ENCODE data around the gene RWDD3.

The RWDD3 gene

DNA sequence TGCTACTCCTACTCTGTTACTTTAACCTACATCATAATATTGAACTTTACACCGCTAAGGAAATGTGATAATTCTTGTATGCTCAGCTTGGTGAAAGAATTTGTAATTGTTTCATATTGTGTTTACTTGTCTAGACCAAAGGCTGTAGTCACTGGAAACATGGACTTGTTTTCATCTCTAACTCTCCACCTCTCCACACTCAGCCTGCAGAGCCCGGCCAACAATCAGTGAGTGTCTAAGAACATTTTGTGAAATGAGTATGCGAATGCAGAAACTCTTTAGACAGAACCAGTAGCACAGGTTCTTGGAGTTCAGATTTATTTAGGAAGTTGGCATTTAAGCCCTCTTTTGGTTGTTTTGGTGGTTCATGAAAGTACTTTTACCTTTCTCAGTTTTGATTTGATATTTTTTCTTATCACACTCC, 3.2 kb upstream of the RWDD3 start:
- no peak for DNase-seq

DNA sequence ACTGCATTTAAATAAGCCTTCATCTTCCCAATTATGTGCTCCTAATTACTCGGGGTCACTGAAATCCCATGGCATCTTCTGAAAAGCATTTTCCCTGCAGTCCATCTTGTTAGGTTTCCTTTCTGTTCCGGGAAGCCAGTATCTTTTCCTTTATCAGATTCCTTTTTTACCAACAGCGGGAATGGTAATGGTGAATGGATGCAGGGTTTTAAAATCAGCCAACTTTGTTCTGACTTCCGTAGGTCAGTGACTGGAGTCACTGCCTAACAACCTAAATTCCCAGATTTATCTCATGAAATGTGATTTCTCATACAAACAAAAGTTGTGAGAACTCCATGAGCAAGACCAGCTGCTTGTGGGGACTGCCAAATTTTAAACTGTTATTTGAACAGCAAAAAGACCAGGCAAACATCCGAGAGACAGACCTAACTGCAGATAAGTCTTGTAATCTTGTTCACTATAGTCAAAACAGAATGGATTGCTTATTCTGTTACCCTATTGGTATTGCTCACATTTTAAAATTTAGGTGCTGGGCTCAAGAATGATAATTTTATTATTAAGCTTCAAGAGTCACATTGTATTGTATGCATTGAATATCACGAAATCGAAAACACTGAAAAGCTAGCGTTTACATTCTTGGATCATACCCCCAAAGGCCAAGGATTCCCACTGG, 1.2 kb upstream of the RWDD3 start:
- DNase-seq, result no peak

DNA sequence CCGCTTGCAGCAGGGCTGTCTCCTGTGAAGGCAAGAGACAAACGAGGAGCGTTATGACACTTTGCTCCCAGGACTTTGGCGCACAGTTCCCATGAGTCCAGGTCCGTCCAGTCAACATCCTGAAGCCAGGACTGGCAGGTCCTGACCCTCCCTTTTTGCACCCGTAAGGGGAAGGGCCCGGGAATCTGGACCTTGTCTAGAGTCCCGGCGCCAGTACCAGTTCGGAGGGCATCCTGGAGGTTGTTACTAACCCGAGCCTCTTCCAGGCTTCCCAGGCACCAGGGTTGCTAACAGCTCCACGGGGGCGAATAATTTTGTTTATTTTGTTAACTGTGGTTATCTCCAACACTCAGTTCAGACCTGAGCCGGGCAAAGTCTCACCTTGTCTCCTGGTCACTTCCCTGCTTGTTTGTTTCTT, 682 bp upstream of the RWDD3 start:
- no peak for DNase-seq

DNA sequence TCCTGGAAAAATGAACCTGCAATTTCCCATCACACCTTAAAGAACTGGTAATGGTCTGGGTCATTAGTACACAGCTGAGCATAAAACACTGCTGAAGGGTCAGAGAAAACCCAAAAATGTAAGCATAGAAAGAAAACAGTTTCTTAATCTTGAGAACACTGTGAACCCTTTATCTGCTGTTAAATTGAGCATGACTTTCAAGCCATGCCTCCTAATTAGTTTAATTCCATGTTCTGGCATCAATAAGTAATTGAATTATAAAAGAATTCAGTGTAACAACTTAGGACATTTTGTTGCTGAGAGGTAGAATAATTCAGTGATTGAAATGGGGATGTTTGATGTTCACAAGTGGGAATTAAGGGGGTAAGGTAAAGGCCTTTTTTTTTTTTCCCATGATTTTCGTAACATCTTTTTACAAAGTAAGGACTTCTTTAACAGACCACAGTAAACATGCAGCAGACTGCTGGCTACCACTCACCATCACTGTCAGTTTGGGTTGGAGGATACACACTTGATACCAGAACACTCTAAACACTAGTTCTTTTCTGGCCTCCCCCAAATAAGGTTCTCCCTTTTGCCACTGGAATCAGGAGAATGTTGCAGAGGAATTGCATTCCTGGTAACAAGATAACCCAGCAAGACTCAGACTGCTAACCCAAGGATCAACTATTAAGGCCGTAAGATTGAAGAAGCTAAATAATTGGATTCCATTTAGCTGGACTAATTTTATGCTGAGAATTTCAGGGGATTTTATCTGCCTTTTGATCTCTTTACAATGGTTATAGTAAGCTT, 3.0 kb downstream of the RWDD3 start:
- no peak for DNase-seq

DNA sequence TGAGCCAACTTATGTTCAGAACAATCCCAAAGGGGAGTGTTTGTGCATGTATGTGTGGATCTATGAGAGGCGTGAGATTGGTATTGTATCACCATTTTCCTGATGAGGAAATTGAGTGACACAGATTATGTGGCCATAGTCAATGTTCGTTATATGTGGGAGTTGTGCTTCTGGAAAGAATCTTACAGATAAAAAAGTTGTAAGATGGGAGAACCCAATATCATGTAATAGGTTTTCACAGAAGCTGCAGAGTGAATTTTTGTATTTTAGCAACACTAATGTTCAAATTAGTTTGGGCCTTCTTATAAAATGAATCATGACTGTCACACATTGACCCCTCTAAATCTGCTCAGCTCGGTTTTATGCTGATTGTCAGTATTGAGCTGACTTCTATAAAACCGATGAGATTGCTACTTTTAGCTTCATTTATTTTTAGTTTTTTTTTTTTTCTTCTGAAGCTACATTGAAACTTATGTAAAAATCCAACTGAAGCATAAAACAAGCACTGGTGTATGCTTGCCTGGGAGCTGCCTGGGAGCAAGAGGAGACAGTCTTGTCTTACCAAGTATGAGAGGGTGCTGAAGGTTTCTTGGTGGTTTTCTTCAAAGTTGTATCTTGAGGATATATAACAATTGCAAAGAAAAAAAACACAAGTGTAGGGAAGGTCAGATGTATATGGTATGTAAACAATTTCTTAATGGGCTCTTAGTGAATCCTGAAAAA, 4.1 kb downstream of the RWDD3 start:
- DNase-seq, result no peak

DNA sequence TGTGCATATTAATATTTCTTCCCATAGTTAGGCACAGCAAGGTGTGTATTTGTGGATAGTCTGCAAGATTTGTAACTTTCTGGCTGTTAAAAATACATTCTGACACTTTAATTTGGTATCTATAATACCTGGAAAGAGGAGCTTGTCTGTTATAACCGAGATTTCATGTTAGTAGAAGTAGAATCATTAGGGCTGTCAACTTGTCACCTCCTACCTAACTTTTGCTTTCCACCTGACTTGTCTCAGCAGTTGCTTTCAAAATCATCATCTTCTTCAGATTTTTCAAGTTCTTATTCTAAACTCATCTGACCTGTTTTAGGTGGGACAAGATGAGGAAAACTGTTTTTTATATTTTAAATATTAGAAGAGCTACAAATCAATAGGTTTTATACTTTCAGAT, 11.0 kb downstream of the RWDD3 start:
- DNase-seq, result no peak

DNA sequence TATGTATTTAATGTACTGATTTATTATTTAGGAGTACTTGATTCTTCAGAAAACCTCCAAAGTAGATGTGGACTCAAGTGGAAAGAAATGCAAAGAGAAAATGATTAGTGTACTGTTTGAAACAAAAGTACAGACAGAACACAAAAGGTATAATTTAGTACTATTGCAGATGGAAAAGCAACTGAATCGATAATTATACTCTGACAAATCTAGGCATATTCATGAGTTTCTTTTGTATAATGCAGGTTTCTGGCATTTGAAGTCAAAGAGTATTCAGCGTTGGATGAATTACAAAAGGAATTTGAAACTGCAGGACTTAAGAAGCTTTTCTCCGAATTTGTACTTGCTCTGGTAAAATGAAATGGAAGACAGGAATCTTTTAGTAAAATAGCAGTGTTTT, 12.5 kb downstream of the RWDD3 start:
- DNase-seq, result no peak

DNA sequence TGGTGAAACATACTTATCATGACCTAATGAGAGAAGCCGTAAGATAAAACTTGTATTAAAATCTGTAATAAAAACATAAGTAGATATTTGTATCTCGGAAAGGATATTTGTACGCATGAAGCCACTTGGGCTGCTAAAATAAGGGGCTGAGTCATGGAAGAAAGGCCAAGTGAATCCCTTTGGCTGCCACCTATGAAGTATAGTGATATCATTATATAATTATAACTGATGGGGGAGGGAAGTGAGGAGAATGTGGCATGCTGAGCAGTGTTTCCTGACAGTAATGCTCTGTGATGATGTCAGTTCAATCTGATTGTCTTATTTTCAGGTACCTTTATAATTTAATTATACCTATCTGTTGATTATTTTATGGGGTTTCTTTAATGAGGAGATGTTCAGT, 13.6 kb downstream of the RWDD3 start:
- no peak for DNase-seq

DNA sequence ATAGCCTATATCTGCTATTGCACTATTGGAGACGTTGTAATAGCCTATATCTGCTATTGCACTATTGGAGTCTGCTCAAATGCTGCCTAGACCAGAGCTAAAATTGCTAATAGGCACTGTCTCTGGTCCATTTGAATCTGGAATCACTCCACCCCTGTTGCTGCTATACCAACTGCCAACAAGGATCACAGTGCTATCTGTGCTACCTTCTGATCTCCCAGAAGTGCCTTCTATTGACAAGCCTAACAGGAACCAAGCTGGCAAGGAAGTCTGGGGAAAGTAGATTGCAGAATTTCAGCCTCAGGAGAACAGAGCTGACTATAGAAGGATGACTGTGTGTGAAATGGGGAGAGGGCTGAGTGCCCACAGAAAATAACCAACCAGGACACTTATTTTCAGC, 15.9 kb downstream of the RWDD3 start:
- no peak for DNase-seq

DNA sequence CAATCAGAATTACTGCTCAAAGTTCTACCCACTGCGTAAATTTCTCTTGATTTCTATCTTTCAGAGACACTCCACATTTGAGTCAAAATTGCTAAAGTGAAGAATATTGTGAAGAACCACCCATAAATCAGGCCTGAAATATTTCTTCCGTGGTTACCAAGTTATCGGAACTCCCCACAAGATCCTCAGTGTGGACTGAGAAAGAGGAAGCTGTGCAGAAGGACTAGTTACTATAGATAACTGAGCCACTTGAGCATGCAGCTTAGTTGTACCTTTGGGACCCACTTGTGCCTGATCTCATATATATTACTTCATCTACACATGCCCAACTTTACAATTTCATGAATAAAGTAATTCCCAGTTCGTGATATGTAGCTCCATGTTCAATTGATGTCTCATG, 18.4 kb downstream of the RWDD3 start:
- DNase-seq, result peak; percentile 88

DNA sequence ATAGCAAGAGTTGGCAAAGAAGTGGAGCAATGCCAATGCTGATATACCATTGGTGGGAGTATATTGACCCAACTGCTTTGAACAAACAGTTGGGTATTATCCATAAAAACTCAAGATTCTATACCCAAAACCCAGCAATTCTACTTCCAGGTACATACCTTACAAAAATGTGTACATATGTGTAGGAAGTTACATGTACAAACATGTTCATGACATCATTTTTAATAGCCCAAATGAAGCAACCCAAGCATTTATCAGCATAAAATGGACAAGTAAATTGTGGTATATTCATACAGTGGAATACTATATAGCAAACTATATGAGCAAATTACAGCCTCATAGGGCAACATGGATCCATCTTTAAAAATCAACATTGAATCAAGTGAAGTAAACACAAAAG, 20.9 kb downstream of the RWDD3 start:
- DNase-seq, result no peak

DNA sequence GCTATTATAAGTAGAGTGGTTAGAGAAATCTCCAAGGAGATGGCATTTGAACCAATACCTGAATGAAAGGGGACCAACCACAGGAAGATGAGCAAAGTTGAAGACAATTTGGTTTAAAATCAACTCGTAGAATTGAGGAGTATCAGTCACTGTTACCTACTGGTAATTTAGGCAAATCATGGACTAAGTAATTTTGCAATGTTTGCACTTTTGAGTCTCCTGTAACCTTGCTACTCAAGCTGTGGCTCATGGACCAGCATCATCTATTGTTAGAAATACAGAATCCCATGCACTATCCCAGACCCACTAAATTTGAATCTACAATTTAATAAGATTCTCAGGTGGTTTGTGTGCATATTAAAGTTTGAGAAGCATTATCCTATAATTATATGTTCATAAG, 21.8 kb downstream of the RWDD3 start:
- DNase-seq, result no peak

DNA sequence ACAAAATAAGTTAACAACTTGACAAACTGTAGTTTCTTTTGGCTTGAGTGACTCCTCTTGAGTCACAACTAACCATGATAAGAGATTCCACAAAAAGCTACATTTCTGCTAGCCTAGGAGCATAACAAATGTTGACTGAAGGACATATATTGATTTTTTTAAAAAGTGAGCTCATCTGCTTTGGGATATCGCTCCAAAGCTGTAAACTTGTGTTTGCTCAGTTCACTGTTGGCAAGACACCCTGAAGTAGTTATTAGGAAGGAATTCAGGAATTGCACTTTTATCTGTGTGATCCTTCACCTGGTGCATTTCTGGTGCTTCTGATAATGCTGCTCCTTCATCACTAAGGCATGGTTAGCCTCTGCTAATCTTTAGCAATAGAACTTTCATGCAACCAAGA, 23.7 kb downstream of the RWDD3 start:
- no peak for DNase-seq

DNA sequence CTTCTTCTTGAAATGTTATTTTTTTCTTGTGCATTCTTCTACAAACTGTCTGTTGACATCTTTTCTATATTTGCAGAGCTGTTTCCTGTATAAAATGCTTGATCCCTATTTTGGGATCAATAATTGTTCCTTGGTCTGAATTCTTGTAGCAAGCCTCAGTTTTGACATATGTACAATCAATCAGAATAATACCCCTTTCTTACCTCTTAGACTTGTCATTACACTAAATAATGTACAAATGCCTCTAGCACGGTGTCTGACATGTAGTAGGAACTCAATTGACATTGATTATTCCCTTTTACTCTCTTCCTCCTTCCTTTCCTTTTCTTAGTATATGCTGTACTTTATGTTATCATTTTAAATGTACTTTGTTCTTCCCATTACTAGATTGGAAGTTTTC, 25.2 kb downstream of the RWDD3 start:
- no peak for DNase-seq

DNA sequence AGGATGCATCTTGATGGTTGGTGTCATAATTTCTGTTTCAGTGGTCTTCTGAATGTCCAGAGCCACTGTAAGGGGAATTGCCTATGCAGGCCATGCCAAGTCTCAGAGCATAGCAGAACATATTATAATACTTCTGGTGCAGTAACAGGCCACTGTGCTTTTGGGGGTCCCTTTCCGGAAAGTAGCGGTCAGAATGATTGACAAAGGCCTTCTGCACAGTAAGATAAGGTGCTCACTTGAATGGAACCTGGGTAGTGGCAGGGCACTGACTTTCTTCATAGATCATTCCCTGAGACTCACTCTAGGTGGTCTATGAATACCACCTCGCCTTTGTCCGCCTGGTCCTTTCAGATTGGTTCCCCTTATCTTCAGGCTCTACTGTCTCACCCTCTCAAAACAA, 28.9 kb downstream of the RWDD3 start:
- no peak for DNase-seq

DNA sequence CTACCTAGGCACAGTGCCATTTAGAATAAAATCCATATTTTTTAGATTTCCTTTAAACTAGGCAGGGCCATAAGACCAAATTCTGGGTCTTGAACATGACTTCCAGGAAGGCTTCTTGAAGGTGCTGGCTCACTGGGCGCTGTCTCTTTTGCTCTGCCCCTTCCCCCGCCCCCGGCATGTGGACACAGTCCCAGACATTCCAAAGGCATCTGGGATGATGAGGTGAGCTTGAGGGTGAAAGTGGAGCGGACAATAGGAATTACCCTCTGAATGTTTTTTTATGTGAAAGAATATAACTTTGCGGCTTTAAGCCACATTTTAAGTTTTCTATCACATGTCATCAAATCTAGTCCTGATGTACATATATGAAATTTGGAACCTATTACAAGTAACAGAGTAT, 29.4 kb downstream of the RWDD3 start:
- no peak for DNase-seq

DNA sequence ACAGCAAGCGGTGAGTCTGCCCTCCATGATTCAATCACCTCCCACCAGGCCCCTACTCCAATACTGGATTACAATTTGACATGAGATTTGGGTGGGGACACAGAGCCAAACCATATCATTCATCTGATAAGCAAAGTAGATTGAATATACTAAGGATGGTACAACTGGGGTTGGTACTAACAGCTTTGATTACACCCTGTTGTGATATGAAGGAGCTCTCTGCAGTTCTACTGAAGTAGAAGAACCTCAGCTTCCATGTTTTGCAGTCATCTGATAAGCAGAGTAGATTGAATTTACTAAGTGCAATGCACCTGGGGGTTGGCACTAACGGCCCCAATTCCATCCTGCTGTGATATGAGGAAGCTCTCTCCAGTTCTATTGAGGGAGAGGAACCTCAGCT, 31.1 kb downstream of the RWDD3 start:
- DNase-seq, result no peak

DNA sequence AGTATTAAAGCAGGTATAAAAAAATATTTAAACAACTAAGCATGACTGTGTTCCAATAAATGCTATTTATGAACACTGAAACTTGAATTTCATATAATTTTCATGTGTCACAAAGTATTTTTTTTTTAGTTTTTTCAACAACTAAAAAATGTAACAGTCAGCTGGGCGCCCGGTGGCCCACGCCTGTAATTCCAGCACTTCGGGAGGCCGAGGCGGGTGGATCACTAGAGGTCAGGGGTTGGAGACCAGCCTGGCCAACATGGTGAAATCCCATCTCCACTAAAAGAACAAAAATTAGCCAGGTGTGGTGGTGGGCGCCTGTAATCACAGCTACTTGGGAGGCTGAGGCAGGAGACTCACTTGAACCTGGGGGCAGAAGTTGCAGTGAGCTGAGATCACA, 42.4 kb downstream of the RWDD3 start:
- DNase-seq, result no peak

DNA sequence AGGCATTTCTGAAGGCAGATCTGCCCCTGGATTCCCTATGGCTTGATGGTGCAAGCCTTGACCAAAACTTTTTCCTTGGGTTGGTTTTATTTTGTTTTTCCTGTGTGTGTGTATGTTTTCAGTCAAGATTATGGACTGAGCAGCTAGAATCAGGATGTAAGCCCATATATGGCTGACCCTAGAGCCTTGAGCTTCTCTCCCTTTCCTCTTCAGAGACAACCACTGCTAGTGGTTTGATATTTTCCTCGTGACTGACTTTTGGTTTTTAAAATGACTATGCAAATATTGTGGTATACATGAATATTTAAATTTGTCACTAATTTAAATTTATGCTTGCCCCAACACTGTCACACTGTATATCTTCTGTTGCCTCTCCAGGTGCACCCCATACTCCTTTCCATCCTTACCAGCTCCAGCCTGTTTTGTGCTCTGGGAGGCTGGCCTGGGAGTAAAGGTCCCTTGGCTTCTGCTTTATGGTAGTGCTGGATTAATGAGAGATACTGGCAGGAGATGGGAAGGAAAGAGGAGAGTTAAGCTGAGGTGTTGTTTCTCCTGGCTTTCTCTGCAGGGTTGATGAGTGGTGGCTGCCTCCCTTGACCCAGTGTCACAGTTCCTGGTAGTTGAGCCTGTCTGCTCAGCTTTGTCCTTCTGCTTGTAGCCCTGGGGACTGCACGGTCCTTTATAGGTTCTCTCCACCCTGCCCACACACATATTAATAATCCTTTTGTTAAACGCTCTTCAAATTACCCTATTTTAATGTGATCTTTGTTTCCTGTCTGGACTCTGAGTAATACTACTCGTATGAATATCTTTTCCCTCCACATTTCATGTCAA, 44.4 kb downstream of the RWDD3 start:
- DNase-seq, result no peak

DNA sequence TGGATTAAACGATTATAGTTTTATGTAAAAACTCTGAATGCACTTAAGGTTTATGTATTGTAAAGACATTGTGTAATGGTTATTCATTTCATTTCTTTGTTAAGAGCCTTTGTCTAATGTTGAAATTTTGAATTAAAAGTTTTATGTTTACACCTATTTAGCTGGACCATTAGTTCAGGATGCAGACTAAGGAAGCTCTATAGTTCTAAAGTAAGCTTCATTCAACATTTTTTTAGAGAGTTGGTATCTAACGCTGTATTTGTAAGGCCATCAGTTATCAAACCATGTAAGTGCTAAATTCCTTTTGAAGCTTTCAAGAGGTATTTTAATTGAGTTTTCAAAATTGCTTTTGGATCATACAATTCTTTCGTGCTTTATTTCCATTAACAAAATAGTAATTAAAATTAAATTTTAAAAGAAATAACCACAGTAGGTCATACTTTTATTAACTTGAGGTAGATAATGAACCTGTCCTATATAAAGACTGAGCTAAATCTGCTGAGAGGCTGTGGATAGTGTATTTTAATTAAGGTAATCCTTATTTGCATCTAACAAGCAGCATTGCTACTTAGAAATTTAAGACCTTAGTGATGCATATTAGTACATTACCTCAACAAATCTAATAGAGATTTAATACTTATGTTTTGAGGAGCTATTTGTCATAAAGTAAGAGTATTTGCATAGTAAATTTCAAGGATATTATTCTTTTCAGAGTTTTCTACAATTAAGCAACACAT, 47.9 kb downstream of the RWDD3 start:
- DNase-seq, result no peak

DNA sequence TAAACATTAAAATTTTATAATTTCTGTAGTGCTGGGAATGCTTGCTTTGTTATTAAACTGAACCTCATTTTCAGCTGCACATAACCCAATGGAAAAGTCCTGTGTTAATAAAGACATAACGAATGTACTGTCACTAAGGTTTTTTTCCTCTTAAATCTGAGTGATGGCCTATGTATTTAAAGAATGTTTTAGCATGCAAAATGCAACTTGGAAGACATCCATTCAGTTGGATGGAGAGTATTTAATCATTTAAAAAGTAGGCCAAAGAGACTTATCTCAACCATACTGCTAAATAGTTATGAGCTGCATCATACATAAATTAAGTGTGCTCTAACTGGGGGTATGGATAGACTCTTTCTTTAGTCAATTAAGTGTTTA, 48.5 kb downstream of the RWDD3 start:
- no peak for DNase-seq

DNA sequence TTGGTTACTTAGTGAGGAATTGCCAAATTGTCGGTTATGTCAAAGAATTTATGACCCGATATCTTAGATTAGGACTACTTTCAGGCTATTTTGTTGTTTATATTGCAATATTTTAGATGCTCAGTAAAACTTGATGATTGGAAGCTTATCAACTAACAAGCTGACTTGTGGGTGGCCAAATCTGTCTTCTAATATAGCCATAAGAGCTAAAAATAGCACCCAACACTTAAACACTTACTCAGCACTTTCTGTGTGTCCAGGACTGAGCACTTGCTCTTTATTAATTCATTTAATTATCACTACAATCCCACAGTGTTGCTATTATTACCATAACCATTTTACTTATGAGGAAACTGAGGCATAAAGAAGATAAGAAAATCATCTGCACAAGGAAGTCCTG, 50.4 kb downstream of the RWDD3 start:
- no peak for DNase-seq

DNA sequence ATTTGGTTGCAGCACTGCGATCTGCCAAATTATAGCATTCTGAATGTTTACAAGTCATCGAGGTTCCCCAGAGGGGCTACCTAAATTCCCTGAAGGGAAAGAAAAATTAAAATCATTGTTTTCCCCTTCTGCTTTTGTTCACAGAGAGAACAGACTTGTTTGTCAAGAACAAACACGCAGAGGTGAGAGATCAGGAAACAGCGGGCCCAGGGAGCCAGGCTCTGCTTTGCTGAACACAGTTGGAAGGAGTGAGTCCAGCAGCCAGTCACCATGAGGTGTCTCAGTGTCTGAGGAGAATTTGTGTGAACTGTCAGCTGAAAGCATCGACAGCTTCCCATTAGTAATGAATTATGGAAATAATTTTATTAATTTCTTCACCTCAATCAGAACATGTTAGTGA, 52.5 kb downstream of the RWDD3 start:
- DNase-seq, result no peak
